Keratinocyte (primary cell): ENCODE results near the gene MARCHF3. TPM values are rescaled to one million over a fixed set of nuclear protein-coding genes. Genes with fewer than 3 reads are reported as not detected.

ENCODE experiments used
- DNase-seq: peaks from one replicate; pipeline ENCODE4 v3.0.0-alpha.2; 2011; ENCODE audit warnings: low read depth, missing footprints, low spot score
- FAIRE-seq: peaks from 2 replicates; lab custom pipeline; 2011; peaks lifted over from hg19 to GRCh38; lab: Jason Lieb, UNC
- H2AFZ ChIP-seq: 2 replicates; pipeline ENCODE4 v1.6.0; 2012; ENCODE audit warnings: low read length, control low read depth, inconsistent platforms; ENCODE audit not compliant: control insufficient read depth
- H3K27ac ChIP-seq: 2 replicates; pipeline ENCODE4 v1.5.1; 2011; ENCODE audit warnings: low read length; ENCODE audit not compliant: control insufficient read depth, insufficient read depth
- H3K27me3 ChIP-seq: 3 replicates; pipeline ENCODE4 v1.6.0; 2011; ENCODE audit warnings: low read length; ENCODE audit not compliant: control insufficient read depth, insufficient read depth; ENCODE audit errors: extremely low read depth
- H3K36me3 ChIP-seq, 2 experiments: 2 replicates in 1 of 2; 3 replicates in 1 of 2; pipeline ENCODE4 v1.5.1; 2011; ENCODE audit warnings: low read length in 2 of 2, mild to moderate bottlenecking in 1 of 2; ENCODE audit not compliant: control insufficient read depth in 2 of 2, insufficient read depth in 2 of 2; ENCODE audit errors: extremely low read depth in 1 of 2
- H3K4me1 ChIP-seq: 3 replicates; pipeline ENCODE4 v1.5.1; 2011; ENCODE audit warnings: low read length; ENCODE audit not compliant: control insufficient read depth, insufficient read depth; ENCODE audit errors: extremely low read depth
- H3K4me2 ChIP-seq: 3 replicates; pipeline ENCODE4 v1.6.0; 2011; ENCODE audit warnings: low read depth, low read length; ENCODE audit not compliant: control insufficient read depth, insufficient read depth; ENCODE audit errors: extremely low read depth
- H3K4me3 ChIP-seq, 3 experiments: fragments of 200-600 bp in 1 of 3; sonication (generic) in 1 of 3; 2 replicates in 2 of 3; 3 replicates in 1 of 3; pipeline ENCODE4 v1.5.1; 2011 to 2016; ENCODE audit warnings: low read length in 3 of 3, mild to moderate bottlenecking in 3 of 3, control low read depth in 2 of 3, inconsistent platforms in 1 of 3, low read depth in 1 of 3, mixed read lengths in 1 of 3, mixed run types in 1 of 3, moderate library complexity in 1 of 3; ENCODE audit not compliant: control insufficient read depth in 2 of 3, insufficient read depth in 2 of 3; ENCODE audit errors: extremely low read depth in 1 of 3
- H3K79me2 ChIP-seq: 2 replicates; pipeline ENCODE4 v1.6.0; 2012; ENCODE audit warnings: low read length; ENCODE audit not compliant: control insufficient read depth, insufficient read depth
- H3K9ac ChIP-seq: 3 replicates; pipeline ENCODE4 v1.6.0; 2011; ENCODE audit warnings: low read length; ENCODE audit not compliant: control insufficient read depth, insufficient read depth; ENCODE audit errors: extremely low read depth
- H3K9me1 ChIP-seq: 3 replicates; pipeline ENCODE4 v1.6.0; 2011; ENCODE audit warnings: low read length; ENCODE audit not compliant: control insufficient read depth, insufficient read depth; ENCODE audit errors: extremely low read depth
- H3K9me3 ChIP-seq: 2 replicates; pipeline ENCODE4 v1.5.1; 2012; ENCODE audit warnings: low read depth, low read length; ENCODE audit not compliant: control insufficient read depth
- H4K20me1 ChIP-seq: 3 replicates; pipeline ENCODE4 v1.6.0; 2011; ENCODE audit warnings: low read length; ENCODE audit not compliant: control insufficient read depth, insufficient read depth; ENCODE audit errors: extremely low read depth
- CTCF ChIP-seq, 3 experiments: IDR thresholded peaks in 1 of 3; conservative IDR thresholded peaks in 1 of 3; optimal IDR thresholded peaks in 1 of 3; 2 replicates in 2 of 3; 3 replicates in 1 of 3; pipeline versions ENCODE3 to v1.5.1; 2011; ENCODE audit warnings: low read length in 3 of 3, mild to moderate bottlenecking in 3 of 3, moderate library complexity in 2 of 3, control low read depth in 1 of 3, inconsistent platforms in 1 of 3; ENCODE audit not compliant: insufficient read depth in 2 of 3; ENCODE audit errors: extremely low read depth in 1 of 3
- EZH2 ChIP-seq: IDR thresholded peaks from one replicate; pipeline ENCODE4 v1.6.1; 2012; ENCODE audit warnings: inconsistent platforms, mild to moderate bottlenecking, low read length, moderate library complexity
- dilution Hi-C: fragments of 300-500 bp; cut with MboI; formaldehyde crosslinking; loops from one replicate; pipeline ENCODE4 v1.7.0; 2020; ENCODE audit warnings: low sequenced_read_pairs; ENCODE audit not compliant: extremely low pct_ligation_motif_present
- polyA plus RNA-seq, 5 experiments: library from polyadenylated mRNA; depleted of rRNA in 3 of 5; stranded (reverse) in 3 of 5; stranded (forward) in 1 of 5; unstranded in 1 of 5; fragments of >200 nt; gene quantifications; 1 replicate in 1 of 5; 2 replicates in 3 of 5; 3 replicates in 1 of 5; pipeline versions ENCODE4 v1.2.1 to v1.2.3, GENCODE V29; 2011 to 2012; ENCODE audit warnings: missing spikeins in 2 of 5, low read depth in 1 of 5, low replicate concordance in 1 of 5

The MARCHF3 gene
- polyA plus RNA-seq, 1 donor (not counting 4 experiments of a cell fraction or from before 2014, with no cell fraction given) = 0.45 TPM

- DNase-seq (no peak), FAIRE-seq (no peak)
- H3K9ac ChIP-seq = no peak overlapping the region
- no peaks in the 10 kb centered on the region for H3K27me3 ChIP-seq
- no peak overlapping the region for H3K4me2 ChIP-seq
- H4K20me1 ChIP-seq = no peaks in the 10 kb centered on the region
- dilution Hi-C loops = no loop called here
- H3K27ac ChIP-seq = no peak overlapping the region
- H3K79me2 ChIP-seq = no peaks in the 10 kb centered on the region
- TF ChIP-seq CTCF (optimal IDR thresholded peaks at IDR 0.05 in 1 of 3, IDR thresholded peaks at IDR 0.05 in 1 of 3, conservative IDR thresholded peaks at IDR 0.05 in 1 of 3; ENCODE audit: extremely low read depth in 1 of 3, insufficient read depth in 2 of 3, low read length in 3 of 3) = no peak
- no peak for TF ChIP-seq EZH2
- H2AFZ ChIP-seq = no peak overlapping the region
- H3K9me1 ChIP-seq = no peaks in the 10 kb centered on the region
- H3K4me3 ChIP-seq = no peak overlapping the region
- H3K4me1 ChIP-seq = no peaks in the 10 kb centered on the region
- H3K36me3 ChIP-seq = no peaks in the 10 kb centered on the region
- H3K9me3 ChIP-seq = no peaks in the 10 kb centered on the region
Observed at GRCh38 chr5:126972062-126972895, 58.1 kb downstream of the MARCHF3 start.

- Histone ChIP-seq H3K36me3 (no peaks in the 10 kb centered on the region), H3K9me1 (no peaks in the 10 kb centered on the region), H3K9ac (no peak overlapping the region), H3K9me3 (no peaks in the 10 kb centered on the region), H2AFZ (no peak overlapping the region), H4K20me1 (no peaks in the 10 kb centered on the region), H3K27ac (no peak overlapping the region), H3K4me1 (no peaks in the 10 kb centered on the region), H3K4me2 (no peak overlapping the region), H3K4me3 (no peak overlapping the region), H3K27me3 (no peaks in the 10 kb centered on the region), H3K79me2 (no peaks in the 10 kb centered on the region)
- TF ChIP-seq EZH2 (no peak), CTCF (optimal IDR thresholded peaks at IDR 0.05 in 1 of 3, IDR thresholded peaks at IDR 0.05 in 1 of 3, conservative IDR thresholded peaks at IDR 0.05 in 1 of 3; ENCODE audit: extremely low read depth in 1 of 3, insufficient read depth in 2 of 3, low read length in 3 of 3) (no peak)
- dilution Hi-C loops = no loop called here
- no peak for FAIRE-seq
- no peak for DNase-seq
Observed at GRCh38 chr5:126971455-126972031, 58.8 kb downstream of the MARCHF3 start.
